ENCODE data around the gene TMOD2.

GRCh38 chr15:51801391-51801835 lies 50.0 kb downstream of the TMOD2 start:
- no peak for TF ChIP-seq NFRKB (IDR thresholded peaks at IDR 0.05)
- TF ChIP-seq SP1 (IDR thresholded peaks at IDR 0.05): no peak
- TF ChIP-seq ZNF384 (IDR thresholded peaks at IDR 0.05): no peak
- no peak for TF ChIP-seq SUZ12 (IDR thresholded peaks at IDR 0.05)
- no peak for TF ChIP-seq L3MBTL2 (conservative IDR thresholded peaks at IDR 0.05)
- TF ChIP-seq ELF4 (IDR thresholded peaks at IDR 0.05): no peak
- no peak for TF ChIP-seq FOXA1 (IDR thresholded peaks at IDR 0.05)
- TF ChIP-seq BHLHE40 (IDR thresholded peaks at IDR 0.05; ENCODE audit: borderline replicate concordance): no peak
- no peak for TF ChIP-seq PKNOX1 (IDR thresholded peaks at IDR 0.05)
- TF ChIP-seq ARNT (IDR thresholded peaks at IDR 0.05): no peak
- no peak for TF ChIP-seq TARDBP (IDR thresholded peaks at IDR 0.05)

All from HEK293T (cell line).